Subcutaneous adipose tissue (tissue), 4 donors: ENCODE measurements around the gene LRRC70. TPM values are rescaled to one million over a fixed set of nuclear protein-coding genes. Genes with fewer than 3 reads are reported as not detected.

Experiments
- CTCF ChIP-seq: fragments of 450-650 bp; IDR thresholded peaks from one replicate; pipeline ENCODE4 v1.5.1; 2016; ENCODE audit warnings: low read depth, mild to moderate bottlenecking, control low read depth, antibody characterized with exemption, moderate library complexity
- total RNA-seq, 4 donors: library from RNA; depleted of rRNA; stranded (reverse); fragments of >200 nt; gene quantifications; one replicate each; pipeline ENCODE4 v1.1.0, GENCODE V29; 2016

The LRRC70 gene
- total RNA-seq, 4 donors from 2014 or later, result 6.6 to 14.2 (median 11.3) TPM

DNA sequence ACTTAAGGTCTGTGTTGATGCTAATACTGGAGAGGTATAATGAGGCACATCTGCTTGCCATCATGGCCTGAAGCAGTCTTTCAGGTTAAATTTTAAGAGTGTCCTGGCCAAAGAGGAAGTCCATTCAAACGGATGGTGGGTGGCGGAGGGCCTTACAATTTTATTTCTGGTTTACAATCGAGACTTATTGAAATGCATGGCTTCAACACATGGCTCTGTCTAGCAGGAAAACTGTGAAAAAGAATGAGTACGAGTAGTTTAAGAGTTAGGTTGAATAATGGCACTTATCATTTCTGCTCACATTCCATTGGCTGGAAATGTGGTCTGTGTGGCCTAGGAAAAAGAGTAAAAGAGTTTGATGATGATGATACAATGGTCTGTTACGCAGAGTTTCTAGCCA lies 42.1 kb downstream of the LRRC70 start:
- TF ChIP-seq CTCF, result no peak

- TF ChIP-seq CTCF, result no peak
Measured at GRCh38 chr5:62621280-62621679, 42.7 kb downstream of the LRRC70 start.

GRCh38 chr5:62623271-62623670 lies 44.7 kb downstream of the LRRC70 start:
- no peak for TF ChIP-seq CTCF

DNA sequence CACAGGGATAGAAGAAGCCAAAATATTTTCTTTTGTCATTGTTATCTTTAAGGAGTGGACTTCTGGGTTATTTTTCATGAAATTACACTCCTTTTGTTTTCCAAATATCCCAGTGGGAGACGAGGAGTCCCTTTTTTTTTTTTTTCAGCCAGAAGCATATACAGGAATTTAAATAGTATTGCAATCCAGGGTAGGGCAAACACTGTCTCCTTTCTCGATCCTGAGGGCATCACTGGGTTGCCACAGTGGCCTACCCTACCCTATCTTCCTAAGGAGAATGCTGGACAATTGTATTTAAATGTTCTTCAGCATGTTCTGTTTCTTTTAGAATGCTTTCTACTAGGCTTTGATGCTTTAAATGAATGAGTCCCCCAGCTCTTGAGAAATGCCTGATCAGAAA lies 47.9 kb downstream of the LRRC70 start:
- TF ChIP-seq CTCF, result no peak

- TF ChIP-seq CTCF, result no peak
Measured at GRCh38 chr5:62627121-62627520, 48.5 kb downstream of the LRRC70 start.

DNA sequence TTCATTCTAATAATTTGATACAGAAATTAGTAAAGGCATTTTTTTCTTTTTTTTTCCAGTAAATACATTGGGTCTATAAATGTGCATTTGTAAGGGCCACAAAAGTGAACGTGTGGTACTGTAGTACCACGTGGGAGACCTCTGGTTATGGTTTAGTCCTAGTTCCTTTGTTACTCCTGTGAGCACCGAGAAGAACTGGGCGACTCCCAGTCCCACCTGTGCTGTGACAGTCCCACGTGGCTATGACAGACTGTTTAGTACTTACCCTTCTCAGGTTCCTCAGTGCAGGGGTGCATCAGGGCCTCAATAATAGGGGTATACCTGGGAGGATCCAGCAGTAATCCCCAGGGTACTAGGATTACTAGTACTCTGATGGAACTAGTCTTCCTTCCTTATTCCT lies 49.3 kb downstream of the LRRC70 start:
- no peak for TF ChIP-seq CTCF

Other genes starting within 250 kb of the LRRC70 start
- 10 to 100 TPM; 11.7 to 36.3 (median 24.5) TPM for gene DIMT1, start 174.9 kb upstream of the LRRC70 start, total RNA-seq
- gene IPO11, start 166.1 kb upstream of the LRRC70 start, total RNA-seq, result 10 to 100 TPM; 25.0 to 49.2 (median 35.5) TPM